Smooth muscle cell of the brain vasculature (primary cell): ENCODE measurements around the gene GDPD4.

ENCODE experiments used
- DNase-seq: peaks from one replicate; pipeline ENCODE4 v3.0.0-alpha.2; 2012; ENCODE audit warnings: low read depth, low spot score

Gene GDPD4

GRCh38 chr11:77175021-77175842 is 126.3 kb downstream of the GDPD4 start:
- DNase-seq: no peak

- DNase-seq: no peak
Observed at GRCh38 chr11:77174559-77174958, 126.9 kb downstream of the GDPD4 start.

- DNase-seq: no peak
Observed at GRCh38 chr11:77173494-77173893, 128.0 kb downstream of the GDPD4 start.

GRCh38 chr11:77172666-77172982 is 128.9 kb downstream of the GDPD4 start:
- no peak for DNase-seq

GRCh38 chr11:77171885-77172665 is 129.4 kb downstream of the GDPD4 start:
- no peak for DNase-seq

GRCh38 chr11:77171254-77171653 is 130.2 kb downstream of the GDPD4 start:
- DNase-seq: no peak

GRCh38 chr11:77170107-77170506 is 131.4 kb downstream of the GDPD4 start:
- DNase-seq: no peak

- no peak for DNase-seq
Observed at GRCh38 chr11:77167791-77168190, 133.7 kb downstream of the GDPD4 start.

GRCh38 chr11:77167111-77167626 is 134.3 kb downstream of the GDPD4 start:
- no peak for DNase-seq
